NCI-H446 (cell line): ENCODE results near the gene KPNA4.
"Not testable (repeated sequence)": the region's sequence is repeated elsewhere in the genome, so short reads cannot be mapped to it uniquely, and the experiment has no call there.

Experiments used
- DNase-seq, 2 experiments: peaks; one replicate each; lab custom pipeline; 2025; lab: John Stamatoyannopoulos, UW

Gene KPNA4

DNA sequence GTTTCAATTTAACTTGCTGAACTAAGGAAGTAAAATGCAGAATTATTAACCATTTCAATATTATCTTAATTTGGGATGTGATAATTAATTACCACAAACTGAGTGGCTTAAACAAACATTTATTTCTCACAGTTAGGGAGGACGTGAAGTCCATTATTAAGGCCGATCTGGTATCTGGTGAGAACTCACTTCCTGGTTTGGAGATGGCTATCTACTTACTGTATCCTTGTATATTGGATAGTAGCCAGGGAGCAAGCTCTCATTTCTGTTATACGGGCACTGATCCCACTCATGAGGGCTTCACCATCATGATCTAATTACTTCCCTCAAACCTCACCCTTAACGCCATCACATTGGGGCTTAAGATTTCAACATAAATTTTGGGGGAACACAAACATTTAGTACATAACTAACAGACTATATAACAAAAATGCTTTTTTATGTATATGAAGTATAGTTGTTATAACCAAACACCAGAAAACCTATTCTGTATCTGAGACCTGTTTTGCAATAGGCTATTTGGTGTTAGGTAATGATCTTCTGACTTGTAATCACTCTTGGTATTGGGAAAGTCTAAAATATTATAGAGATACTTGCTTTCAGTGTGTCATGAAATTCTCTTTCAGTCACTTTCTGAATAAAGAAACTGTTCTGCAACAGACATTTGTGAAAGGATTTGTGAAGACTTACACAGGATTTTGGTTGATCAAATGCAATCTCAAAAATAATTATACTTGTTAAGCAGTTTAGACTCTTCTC lies 4.7 kb upstream of the KPNA4 start:
- DNase-seq: peak in 1 of 2 experiments; percentile 8

DNA sequence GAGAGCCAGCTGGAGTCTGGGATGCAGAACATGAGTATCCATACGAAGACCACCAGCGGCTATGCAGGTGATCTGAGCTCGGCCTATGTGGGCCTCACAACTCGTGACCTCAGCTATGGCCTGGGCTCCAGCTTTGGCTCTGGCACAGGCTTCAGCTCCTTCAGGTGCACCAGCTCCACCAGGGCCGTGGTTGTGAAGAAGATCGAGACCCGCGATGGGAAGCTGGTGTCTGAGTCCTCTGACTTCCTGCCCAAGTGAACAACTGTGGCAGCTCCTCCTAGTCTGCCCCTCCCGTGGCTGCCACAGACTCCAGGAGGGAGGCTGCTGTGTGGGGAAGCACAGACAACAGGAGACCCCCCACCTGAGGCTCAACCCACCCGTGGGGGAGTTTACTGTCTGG lies 3.6 kb upstream of the KPNA4 start:
- no peak for DNase-seq

DNA sequence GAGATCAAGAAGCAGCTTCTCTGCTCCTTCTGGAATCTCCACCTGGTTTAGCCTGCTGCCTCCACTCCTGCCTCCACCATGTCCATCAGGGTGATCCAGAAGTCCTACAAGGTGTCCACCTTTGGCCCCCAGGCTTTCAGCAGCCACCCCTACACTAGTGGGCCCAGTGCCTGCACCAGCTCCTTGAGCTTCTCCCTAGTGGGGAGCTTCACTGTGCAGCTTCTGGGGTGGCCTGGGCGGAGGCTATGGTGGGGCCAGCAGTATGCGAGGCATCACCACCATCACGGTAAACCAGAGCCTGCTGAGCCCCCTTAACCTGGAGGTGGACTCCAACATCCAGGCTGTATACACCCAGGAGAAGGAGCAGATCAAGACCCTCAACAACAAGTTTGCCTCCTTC lies 2.4 kb upstream of the KPNA4 start:
- DNase-seq: no peak

DNA sequence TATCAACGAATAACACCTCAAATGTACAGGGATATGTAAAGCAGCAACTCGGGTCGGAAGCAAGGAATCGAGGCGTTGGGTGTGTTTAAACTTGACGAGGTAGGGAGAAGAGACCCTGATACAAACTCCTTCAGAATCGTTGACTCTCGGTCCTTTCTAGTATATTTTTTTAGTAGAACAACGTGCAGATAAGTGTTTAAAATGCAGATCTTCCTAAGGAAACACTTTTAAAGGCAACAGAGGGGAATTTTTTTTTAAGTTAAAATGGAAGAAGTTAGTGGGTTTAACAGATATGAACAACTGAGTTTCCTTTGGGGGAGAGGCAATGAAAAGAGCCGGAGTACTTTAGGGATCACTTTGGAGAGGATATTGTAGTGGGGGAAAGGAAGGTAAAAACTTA lies 1.1 kb upstream of the KPNA4 start:
- DNase-seq: no peak

DNA sequence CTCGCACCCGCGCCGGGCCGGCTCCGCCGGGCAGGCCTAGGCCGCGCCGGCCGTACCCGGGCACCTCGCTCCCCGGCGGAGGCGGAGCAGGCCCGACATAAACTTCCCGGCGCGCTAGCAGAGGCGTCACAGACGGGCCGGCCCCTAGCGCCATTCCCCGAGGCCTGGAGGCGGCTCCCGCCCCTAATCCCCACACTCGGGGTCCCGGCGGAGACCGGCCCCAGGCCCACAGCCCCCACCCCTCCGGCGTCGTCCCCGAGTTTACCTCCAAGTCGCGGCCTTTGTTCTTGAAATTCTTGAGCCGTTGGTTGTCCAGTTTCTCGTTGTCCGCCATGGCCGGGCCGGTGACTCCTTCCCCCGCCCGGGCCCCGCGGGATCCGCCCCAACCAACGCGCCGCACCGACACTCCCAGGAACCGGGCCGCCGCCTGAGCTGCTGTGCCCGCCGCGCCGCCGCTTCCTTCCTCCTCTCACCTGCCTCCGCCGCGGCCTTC lies 376 bp downstream of the KPNA4 start:
- peak; percentile 31 to 60 for DNase-seq

DNA sequence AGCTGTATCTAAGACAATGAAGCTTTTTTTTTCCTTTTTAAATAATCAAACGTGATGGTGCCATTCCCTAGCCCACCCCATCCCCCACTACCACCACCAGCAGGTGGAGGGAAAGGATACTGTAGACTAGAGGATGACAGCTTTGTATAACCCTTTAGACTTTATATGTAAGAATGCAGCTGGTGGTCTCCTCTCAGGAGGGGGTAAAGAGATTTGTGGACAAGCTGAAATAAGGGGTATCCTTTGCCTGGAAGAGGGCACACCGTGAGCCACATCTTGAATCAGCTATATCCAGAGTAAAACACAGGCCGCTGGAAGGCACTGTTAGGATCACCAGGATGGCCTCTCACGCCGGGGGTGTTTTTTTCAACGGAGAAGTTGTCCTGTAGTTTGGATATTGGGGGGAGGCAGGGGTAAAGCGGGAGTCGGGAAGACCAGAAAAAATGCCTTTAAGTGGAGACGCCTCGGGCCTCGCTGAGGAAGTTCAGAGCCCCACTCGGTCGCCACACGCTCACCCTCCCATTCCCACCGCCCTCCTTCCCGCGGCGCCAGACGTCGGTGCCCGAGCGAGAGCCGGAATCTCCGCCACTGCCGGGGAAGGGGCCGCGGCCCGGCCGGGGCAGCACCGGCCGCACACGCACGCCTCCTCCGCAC lies 986 bp downstream of the KPNA4 start:
- no peak for DNase-seq

DNA sequence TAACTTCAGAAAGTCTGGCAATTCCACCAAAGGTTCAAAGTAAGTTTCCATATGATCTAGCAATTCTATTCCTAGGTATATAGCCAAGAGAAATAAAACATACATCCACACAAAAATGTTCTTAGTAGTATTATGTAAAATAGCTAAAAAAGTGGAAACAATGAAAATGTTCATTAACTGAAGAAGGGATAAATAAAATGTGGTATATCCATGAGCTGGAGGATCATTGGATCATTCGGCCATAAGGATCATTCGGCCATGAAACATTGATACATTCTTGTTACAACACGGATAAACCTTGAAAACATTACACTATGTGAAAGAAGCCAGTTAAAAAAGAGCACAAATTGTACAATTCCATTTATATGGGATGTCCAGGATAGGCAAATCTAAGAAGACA lies 2.4 kb downstream of the KPNA4 start:
- no peak for DNase-seq

DNA sequence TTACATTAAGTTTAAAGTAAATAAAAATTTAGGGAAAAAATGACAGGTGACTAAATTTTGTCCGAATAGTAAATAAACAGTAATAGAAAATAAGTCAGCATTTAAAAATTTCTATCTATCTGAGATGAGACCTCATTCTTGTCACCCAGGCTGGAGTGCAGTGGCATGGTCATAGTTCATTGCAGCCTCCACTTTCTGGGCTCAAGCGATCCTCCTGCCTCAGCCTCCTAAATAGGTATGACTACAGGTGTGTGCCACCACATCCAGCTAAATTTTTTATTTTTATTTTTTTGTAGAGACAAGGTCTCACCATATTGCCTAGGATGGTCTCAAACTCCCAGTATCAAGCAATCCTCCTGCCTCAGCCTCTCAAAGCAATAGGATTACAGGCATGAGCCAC lies 7.8 kb downstream of the KPNA4 start:
- DNase-seq: no peak

DNA sequence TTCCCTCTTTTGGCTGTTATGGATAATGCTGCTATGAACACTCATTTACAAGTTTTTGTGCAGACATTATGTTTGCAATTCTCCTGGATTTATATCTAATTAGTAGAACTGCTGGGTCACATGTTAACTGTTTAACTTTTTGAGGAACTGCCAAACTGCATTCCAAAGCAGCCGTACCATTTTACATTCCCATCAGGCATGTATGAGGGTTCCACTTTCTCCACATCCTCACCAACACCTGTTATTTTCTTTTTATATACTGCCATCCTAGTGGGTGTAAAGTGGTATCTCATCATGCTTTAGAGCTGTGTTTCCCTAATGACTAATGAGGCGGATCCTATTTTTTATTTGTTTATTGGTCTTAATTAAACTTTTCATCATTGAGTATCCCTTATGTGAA lies 9.2 kb downstream of the KPNA4 start:
- no peak for DNase-seq

DNA sequence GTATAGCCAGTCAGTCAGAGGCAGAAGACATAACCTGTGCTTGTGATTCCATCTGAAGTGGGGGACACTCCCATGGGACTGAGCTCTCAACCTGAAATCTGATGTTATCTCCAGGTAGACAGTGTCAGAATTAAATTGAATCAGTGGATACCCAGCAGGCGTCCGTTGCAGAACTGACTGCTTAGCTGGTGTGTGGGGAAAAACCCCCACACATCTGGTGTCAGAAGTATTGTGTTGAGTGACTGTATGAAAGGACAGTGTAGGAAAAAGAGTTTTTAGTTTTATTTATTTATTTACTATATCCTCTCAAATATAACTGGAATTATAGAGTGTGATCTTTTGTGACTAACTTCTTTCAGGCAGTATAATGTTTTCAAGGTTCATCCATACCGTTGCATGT lies 10.4 kb downstream of the KPNA4 start:
- DNase-seq: no peak

DNA sequence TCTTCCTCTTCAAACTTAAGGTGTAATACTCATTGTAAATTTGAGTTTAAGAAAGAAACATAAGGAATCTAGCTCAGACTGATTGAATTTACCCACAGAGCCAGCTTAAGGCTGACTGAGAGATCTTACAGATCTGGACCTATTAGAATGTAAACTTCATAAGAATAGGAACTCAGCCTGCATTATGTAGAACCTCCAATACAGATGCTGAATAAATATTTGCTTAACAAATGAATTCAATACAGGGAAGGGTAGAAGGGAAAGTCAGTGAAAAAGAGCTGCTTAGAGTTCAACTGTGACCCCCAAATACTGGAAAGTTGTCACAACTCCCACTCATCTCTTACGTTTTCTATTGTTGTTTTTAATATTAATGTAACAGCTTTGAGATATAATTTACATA lies 11.5 kb downstream of the KPNA4 start:
- no peak for DNase-seq

DNA sequence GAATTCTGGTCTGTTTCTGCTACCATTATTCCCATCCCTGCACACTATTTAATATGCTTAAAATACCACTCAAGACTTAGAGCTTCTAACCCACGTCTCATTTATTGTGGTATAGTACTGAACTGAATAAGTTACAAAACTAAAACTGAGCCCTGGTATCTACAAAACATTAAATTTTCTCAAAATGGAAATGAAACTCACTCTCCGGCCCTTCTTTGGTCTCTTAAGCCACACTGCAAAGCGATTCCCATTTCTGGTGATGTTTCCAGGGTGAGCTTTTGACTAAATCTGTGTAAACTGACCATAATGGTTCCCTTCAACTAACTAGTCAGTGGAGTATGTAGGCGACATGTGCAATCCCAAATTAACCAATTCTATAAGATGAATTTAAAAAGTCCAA lies 18.6 kb downstream of the KPNA4 start:
- DNase-seq: no peak

DNA sequence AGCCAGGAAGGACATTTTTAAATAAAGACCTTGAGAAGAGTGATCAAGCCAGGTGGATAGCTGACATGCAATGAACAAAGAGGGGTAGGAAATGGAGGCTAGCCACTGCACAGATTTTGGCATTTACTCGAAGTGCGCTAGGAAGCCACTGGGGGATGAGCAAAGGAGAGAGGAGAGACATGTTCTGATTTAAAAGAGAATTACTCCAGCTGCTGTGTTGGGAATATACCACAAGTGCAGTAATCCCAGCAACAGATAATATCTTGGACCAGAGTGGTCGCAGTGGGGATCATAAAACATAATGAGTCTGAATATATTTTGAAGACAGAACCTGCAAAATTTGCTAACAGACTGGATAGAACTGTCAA lies 19.9 kb downstream of the KPNA4 start:
- no peak for DNase-seq

DNA sequence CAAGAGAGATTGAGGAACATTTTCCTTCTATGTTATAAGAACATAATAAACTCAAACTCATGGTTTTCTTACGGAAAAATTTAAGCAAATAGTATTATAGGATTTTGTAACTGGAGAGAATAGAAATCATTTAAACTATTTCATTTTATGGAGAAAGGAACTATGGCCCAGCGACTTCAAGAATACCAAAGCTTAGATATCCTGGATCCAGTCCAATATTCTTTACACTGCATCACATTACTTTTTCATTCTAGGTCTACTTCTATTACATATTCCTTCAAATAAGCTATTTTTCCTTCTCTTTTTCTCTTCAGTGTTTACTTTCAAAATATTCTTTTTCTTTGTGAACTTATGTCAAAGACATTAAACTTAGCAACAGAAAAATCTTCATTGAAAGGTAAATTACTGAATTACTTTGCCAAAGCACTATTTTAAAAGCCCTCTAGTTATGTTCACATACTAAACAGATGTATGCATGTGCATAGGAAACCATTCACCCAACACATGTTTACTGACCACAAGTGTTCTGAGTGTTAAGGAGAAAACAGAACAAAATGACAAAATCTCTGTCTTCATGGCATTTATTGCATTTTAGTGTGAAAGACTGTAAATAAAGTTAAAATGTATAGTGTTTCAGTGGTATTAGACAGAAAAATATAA lies 20.4 kb downstream of the KPNA4 start:
- DNase-seq: no peak

DNA sequence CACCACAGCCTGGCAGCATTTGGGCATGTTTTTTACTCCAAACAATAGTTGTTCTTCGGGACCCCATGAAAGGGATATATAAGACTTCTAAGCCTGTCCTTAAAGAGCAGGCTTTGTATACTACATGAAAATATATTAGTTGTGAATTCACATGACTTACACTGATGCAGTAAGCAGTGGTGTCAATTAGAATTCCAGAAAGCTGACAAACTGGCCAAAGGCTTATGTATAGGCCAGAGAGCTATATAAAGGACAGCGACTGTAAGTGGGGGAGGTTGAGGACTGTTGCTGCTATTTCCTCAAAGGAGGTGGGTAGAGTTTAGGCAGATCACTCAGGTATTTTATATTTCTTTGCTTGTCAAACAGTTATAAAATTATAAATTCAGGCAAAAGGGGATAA lies 24.8 kb downstream of the KPNA4 start:
- no peak for DNase-seq

DNA sequence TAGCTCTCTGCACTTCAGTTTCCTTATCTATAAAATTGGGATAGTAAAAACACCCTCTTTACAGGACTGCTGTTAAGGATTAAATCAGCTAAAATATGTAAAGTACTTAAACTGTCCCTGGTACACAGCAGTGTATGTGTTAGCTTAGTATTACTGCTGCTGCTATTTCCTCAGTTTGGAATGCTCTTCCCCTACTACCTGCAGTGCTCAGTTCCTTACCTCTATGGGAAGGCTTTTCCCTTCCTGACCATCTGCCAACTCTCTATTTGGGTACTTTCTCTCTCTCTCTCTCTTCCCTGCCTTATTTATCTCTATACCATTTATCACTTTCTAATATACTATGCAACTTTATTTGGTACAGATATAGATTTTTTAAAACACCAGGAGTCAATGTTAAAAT lies 26.5 kb downstream of the KPNA4 start:
- DNase-seq: no peak

DNA sequence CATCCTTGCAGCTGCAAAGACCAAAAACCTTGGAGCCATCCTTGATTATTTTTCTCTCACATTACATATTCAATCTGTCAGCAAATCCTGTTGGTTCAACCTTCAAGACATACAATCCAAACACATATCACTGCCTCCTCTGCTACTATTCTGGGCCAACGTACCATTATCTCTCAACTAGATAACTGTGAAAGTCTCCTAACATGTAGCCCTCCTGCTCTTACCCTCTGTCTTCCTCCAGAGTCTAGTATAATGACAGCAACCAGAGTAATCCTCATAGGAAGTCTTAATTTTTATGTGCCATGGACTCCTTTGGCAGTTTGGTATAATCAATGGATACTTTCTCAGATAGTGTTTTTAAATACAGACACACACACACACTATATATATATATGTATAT lies 27.6 kb downstream of the KPNA4 start:
- DNase-seq: no peak

DNA sequence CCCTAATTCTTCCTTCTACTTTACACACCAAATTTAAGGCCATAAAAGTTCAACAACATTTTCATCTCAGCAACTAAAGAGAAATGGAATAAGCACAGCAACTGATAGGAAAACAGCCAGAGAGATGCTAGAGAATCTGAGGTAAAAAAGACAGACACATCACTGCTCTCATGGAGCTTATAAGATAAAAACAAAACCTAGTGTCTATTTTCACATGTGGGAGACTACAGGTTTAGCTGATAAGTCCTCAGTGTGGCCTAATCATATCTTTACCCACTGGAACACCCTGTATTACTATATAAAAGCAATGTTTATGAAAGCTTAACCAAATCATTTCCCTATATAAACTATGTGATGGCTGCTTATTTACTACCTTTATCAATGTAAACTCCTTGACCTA lies 33.0 kb downstream of the KPNA4 start:
- DNase-seq: no peak

DNA sequence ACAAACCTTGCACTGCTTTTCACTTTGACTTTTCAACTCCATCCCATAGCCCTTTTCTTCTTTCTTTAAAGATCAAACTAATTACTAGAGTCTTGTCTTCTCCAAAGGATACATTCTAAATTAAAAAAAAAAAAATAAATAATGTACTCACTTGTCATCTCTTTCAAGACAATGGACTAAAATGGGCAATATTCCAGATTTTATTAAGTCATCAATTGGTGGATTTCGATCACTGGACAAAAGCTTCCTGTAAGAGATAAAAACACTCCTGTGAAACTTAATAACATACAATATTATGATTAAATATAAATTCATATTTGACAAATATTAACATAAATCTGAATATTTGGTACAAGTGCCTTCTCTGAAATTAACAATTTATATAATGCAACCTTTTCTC lies 34.1 kb downstream of the KPNA4 start:
- no peak for DNase-seq

DNA sequence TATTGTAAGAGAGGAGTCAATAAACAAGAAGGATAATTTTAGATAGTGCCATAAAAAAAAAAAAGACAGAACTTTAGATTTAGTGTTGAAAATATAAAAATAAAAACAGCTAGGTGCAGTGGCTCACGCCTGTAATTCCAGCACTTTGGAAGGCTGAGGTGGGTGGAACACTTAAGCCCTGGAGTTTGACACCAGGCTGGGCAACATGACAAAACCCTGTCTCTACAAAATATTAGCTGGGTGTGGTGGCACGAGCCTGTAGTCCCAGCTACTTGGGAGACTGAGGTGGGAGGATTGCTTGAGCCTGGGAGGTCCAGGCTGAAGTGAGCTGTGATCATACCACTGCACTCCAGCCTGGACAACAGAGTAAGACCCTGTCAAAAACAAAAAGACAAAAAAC lies 49.0 kb downstream of the KPNA4 start:
- not testable (repeated sequence) for DNase-seq

DNA sequence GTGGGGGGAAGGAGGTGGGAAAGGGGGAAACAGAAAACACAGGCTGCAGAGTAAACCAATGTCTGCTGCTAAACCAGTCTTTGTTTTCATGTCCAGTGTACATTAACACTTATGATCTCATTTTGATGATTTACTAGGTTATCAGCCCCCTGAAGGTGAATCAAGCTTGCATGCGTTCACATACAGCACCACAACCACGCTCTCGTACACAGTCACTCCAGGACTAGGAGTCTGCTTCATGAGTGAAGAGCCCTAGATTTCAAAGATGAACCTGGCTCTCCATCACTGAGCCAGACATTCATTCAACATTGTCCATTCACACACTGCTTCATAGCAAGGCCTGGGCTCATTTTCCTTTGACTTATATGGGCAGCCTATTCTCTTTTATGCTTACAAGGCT lies 64.0 kb downstream of the KPNA4 start:
- no peak for DNase-seq

DNA sequence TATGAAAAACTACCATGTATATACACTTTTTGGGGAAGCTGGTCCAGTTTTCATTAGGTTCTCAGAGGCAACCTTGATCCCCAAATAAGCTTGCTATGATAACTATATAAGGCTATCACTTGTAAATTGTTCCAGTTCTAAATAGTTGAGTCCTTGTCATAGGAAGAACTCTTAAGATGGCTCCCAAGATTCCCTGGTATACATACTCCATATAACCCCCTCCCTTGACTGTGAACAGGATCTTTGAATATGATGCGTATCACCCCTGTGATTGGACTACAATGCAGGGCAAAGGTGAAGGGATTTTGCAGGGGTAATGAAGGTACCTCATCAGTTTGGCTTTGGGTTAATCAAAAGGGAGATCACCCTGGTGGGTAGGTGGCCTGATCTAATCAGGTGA lies 67.2 kb downstream of the KPNA4 start:
- no peak for DNase-seq

DNA sequence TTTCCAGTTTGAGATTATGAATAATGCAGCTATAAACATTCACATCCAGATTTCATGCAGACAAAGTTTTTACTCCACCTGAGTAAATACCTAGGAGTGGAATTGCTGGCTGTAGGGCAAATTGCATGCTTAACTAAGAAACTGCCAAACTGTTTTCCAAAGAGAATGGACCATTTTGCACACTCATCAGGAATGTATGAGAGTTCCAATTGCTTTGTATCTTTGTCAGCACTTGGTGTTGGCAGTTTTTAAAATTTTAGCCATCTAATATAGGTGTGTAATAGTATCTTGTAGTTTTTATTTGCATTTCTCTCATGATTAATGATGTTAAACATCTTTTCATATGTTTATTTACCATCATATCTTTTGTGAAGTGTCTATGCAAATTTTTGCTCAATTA lies 75.2 kb downstream of the KPNA4 start:
- no peak for DNase-seq
